IMR-90 (cell line): ENCODE measurements around the gene AGXT.
A peak's percentile ranks its signal among the peaks of the same experiment; 100 is the strongest.

Experiments
- BHLHE40 ChIP-seq: fragments of 150-350 bp; IDR thresholded peaks from 2 replicates; pipeline ENCODE4 v1.6.1; 2016; ENCODE audit warnings: mild to moderate bottlenecking, low read depth, low read length
- CEBPB ChIP-seq: IDR thresholded peaks from 2 replicates; pipeline ENCODE4 v1.6.1; 2012; ENCODE audit warnings: low read depth, low read length, improper control_type of control experiment
- CTCF ChIP-seq: conservative IDR thresholded peaks from 2 replicates; pipeline ENCODE4 v1.5.1; 2012; ENCODE audit warnings: mild to moderate bottlenecking, low read depth, low read length, improper control_type of control experiment
- ELK1 ChIP-seq: fragments of 150-350 bp; IDR thresholded peaks from 2 replicates; pipeline ENCODE4 v1.6.1; 2016; ENCODE audit warnings: low read depth, mild to moderate bottlenecking, low read length, moderate library complexity, borderline replicate concordance
- MAFK ChIP-seq: IDR thresholded peaks from 2 replicates; pipeline ENCODE4 v1.6.1; 2012; ENCODE audit warnings: low read depth, low read length, improper control_type of control experiment
- MAZ ChIP-seq: IDR thresholded peaks from 2 replicates; pipeline ENCODE4 v1.6.1; 2012; ENCODE audit warnings: low read depth, mild to moderate bottlenecking, low read length, improper control_type of control experiment, moderate library complexity, borderline replicate concordance
- MXI1 ChIP-seq: IDR thresholded peaks from 2 replicates; pipeline ENCODE4 v1.6.1; 2012; ENCODE audit warnings: low read depth, mild to moderate bottlenecking, low read length, moderate library complexity, borderline replicate concordance
- POLR2A ChIP-seq: IDR thresholded peaks from 2 replicates; pipeline ENCODE4 v1.6.1; 2012; ENCODE audit warnings: mild to moderate bottlenecking, low read depth, low read length
- RAD21 ChIP-seq: IDR thresholded peaks from 2 replicates; pipeline ENCODE4 v1.6.1; 2012; ENCODE audit warnings: low read length, improper control_type of control experiment
- RCOR1 ChIP-seq: IDR thresholded peaks from 2 replicates; pipeline ENCODE4 v1.6.1; 2012; ENCODE audit warnings: mild to moderate bottlenecking, low read length, improper control_type of control experiment; ENCODE audit not compliant: insufficient replicate concordance
- RFX5 ChIP-seq: IDR thresholded peaks from 2 replicates; pipeline ENCODE4 v1.8.0; 2012; ENCODE audit warnings: low read depth, mild to moderate bottlenecking, low read length, moderate library complexity
- SMC3 ChIP-seq: fragments of 150-350 bp; IDR thresholded peaks from 2 replicates; pipeline ENCODE4 v1.6.1; 2016; ENCODE audit warnings: low read depth, mild to moderate bottlenecking, antibody characterized with exemption, low read length, moderate library complexity
- USF2 ChIP-seq: fragments of 150-350 bp; IDR thresholded peaks from 2 replicates; pipeline ENCODE4 v1.6.1; 2017; ENCODE audit warnings: mild to moderate bottlenecking, antibody characterized with exemption, low read length, low read depth

- TF ChIP-seq CTCF = no peak
- no peak for TF ChIP-seq POLR2A
- no peak for TF ChIP-seq SMC3
- TF ChIP-seq ELK1 = no peak
- TF ChIP-seq RAD21 = no peak
- no peak for TF ChIP-seq USF2
- no peak for TF ChIP-seq RFX5
- peak; percentile 85; the same call in 1 of the 2 replicates for TF ChIP-seq MAZ
- TF ChIP-seq MXI1 = no peak
- no peak for TF ChIP-seq MAFK
- TF ChIP-seq CEBPB = no peak
- no peak for TF ChIP-seq BHLHE40
- no peak for TF ChIP-seq RCOR1
These were observed 36.4 kb upstream of the AGXT start for GRCh38 chr2:240832205-240832727.
